Activated gamma-delta T cell (primary cell): ENCODE data around the gene HMGN5.

Experiments
- DNase-seq: peaks from one replicate; lab custom pipeline; 2025; lab: John Stamatoyannopoulos, UW
- total RNA-seq, 2 donors: gene quantifications; one replicate each; lab custom pipeline; 2026; lab: John Stamatoyannopoulos, UW

The HMGN5 gene
- 0.96 to 1.3 reads per million in 2 donors for total RNA-seq

DNA sequence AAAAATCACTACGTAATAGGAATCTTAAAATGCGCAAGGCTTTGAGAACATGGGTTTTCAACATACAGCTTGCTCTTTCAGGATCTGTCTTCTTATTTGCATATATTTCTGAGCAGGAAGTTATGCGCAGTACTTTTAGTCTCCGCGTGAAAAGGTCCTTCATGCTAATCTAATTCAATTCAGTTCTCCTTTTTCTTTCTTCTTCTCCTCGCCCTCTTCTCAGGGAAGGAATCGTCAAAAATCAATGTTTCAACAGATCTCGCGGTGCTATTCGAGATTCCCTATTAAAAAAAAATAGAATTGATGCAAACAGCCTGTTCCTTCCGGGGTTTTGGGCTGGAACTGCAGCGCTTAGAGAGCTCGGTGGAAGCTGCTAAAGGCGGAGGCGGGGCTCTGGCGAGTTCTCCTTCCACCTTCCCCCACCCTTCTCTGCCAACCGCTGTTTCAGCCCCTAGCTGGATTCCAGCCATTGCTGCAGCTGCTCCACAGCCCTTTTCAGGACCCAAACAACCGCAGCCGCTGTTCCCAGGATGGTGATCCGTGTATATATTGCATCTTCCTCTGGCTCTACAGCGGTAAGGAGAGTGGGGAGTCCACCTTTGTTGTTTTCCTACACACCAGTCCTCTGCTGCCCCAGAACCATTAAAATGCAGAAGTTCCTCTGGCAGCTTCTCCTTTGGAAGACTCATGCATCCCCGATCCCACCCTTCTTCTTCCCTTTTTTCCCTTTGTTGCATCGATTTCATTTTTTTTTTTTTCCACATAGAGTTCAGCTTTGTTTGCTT, at the start of gene HMGN5, which contains the start of gene SH3BGRL:
TSS of gene HMGN5 (minus strand) at position 243 of the 785 bp plus-strand sequence. CDS start 80,364 bp downstream, outside the sequence.
TSS of gene SH3BGRL (plus strand) at position 432 of the 785 bp plus-strand sequence. CDS start at position 531, 99 bp downstream.
- DNase-seq, result peak; percentile 3

DNA sequence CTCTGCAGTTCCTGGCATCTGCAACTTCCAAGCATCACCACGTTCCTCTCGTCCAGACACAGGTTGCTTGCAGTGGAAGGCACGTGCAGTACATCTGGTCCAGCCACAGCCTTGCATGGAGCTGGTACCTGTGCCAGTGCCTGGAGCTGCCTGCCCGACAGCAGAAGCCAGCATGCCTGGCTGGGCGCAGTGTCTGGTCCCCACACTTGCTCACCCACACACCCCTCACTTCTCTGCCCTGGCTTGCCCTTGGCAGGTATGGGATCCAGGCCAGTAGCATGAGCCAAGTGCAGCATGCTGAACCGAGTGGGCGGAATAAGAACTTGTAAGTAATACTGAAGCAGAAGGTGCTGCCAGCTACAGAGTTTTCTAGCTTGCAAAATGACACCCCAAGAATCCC, 40.0 kb upstream of the HMGN5 start:
- DNase-seq, result no peak

- no peak for DNase-seq
Observed at GRCh38 chrX:81240701-81241331, 39.1 kb upstream of the HMGN5 start.

DNA sequence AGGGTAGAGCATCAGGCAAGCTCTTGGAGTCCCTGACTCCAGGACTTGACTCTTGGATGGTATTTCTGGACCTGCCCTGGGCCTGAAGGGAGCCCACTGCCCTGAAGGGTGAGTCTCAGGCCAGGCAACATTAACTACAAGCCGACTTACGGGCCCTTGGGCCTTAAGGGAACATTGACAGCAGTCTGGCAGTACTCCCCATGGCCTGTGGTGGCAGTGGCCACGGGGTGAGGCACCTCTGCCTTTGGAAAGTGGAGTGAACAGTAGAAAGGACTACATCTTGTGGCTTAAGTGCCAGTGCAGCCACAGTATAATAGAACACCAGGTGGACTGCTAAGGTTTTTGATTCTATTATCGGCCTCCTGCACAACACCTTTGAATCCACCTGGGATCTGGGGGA, 36.5 kb upstream of the HMGN5 start:
- no peak for DNase-seq

DNA sequence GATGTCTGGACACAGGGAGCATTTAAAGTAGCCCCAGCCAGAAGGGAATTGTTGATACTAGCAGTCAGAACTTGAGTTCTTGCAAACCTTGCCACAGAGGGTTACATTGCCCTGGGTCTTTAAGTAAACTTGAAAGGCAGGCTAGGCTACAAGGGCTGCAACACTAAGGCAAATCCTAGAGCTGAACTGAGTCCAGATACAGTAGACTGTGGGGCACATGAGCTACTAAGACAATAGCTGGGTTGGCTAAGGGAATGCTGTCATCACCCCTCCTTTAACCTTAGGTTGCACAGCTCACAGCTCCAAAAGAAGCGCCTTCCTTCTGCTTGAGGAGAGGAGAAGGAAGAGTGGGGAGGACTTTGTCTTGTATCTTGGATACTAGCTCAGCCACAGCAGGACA, 35.8 kb upstream of the HMGN5 start:
- DNase-seq, result no peak

- DNase-seq, result no peak
Observed at GRCh38 chrX:81232218-81232617, 30.5 kb upstream of the HMGN5 start.

DNA sequence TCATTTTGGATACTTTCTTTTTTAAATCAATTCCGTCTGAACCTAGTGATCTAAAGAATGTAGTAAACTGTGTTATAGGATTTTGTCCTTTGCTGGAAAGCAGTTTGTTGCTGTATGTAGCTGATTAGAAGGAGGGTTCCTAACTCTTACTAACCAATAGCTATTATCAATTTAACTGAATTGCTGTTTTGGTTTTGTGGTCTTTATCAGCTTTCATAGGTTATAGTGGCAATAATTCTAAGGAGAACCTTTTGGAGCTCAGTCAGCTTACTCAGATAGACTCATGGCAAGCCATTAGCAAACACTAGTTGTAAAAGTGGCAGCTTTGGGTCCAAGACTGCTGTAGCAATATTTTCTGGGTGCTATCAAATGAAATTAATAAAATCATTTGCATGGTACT, 29.8 kb upstream of the HMGN5 start:
- DNase-seq, result no peak

DNA sequence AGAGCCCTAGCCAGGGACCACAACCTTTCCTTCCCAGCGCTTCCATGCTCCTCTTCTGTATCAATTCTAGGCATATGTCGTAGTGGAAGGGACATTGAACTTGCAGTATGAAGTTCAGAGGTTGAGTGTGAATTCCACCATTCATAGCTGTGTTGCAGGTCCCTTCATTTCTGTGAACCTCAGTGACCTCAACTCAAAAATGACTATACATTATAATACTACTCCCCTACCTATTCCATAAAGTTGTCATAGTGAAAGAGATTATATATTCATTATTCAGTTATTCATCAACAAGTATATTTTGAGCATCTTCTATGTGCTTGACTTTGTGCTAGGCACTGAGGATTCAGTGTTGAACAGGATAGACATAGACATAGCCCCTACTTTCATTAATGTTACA, 28.2 kb upstream of the HMGN5 start:
- no peak for DNase-seq

DNA sequence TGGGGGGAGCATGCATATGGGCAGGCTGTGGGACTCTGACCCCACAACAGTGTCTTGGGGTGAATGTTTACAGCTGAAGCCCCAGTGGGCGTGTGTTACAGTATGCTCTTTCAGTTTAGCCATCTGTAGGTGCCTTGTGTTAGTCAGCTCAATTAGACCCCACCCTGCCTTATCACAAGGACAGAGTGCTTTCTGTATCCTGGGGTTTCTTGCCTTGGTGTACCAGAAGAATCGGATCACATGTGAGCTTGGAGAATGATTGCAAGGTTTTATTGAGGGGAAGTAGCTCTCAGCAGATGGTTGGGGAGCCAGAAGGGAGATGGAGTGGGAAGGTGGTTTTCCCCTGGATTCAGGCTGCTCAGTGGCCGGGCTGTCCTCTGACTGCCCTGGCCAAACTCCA, 27.5 kb upstream of the HMGN5 start:
- DNase-seq, result no peak

GRCh38 chrX:81215685-81216084, 14.0 kb upstream of the HMGN5 start:
- no peak for DNase-seq

DNA sequence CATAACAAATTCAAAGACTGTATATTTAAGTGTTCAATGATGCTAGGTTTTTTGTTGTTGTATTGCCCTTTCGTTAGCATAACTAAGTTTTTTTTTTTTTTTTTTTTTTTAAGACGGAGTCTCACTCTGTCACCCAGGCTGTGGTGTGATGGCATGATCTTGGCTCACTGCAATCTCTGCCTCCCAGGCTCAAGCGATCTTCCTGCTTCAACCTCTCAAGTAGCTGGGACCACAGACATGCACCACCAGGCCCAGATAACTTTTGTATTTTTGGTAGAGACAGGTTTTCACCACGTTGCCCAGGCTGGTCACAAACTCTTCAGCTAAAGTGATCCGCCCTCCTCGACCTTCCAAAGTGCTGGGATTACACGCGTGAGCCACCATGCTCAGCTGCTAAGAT, 7.2 kb upstream of the HMGN5 start:
- DNase-seq, result no peak

DNA sequence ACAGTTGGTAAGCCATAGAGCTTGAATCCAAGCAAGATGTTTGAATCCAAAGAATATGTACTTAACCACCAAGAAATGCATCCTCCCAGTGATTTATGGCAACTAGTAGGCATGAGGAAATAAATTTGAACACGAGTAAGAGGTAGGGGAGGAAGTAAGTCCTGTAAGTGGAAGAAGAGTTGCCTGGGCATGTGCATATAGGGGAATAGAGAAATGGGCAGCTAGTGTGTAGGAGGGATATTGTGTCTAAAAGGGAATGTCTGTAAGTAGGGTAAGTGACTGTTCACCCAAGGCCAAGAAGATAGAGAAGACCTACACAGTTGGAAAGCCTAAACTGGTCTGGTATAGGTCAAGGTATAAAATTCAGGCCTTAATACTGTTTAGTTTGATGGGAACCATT, 4.8 kb upstream of the HMGN5 start:
- DNase-seq, result no peak

GRCh38 chrX:81205551-81205950, 3.8 kb upstream of the HMGN5 start:
- no peak for DNase-seq

DNA sequence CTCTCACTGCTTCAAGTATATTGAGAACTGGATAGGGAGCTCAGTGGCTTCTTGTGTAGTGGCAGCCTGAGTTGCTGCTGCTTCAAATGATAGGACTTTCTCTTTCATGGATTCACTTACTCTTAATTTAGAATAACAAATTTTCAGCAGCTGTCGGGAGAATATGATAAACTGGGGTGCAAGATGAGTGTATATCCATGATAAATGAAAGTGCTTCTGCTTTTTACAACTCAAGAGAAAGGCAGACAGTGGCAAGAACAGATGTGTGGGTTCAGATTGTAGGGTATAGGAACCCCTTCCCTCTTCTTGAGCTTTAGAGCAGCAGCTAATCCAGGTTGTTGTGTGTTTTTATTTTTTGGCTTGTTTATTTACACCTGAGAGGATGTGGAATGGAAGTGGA, 1.2 kb upstream of the HMGN5 start:
- DNase-seq, result no peak

DNA sequence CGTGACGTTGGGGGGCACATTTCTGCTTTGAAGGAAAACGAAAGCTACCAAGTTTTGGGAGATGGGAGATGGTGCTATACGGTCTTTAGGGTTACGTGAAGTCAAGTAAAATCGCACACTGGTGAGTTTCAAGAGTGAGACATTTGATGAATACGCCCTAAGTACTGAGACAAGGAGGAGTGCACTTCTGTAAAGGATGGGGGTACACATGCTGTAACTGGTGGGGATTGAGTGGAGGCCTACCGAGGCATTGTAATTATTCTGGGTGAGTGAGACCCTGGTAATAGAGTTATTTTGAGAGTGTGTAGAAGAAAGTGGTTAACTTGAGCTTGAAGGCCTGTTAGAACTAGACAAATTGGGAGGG, 725 bp upstream of the HMGN5 start:
- no peak for DNase-seq

- DNase-seq, result no peak
Observed at GRCh38 chrX:81201071-81201470, 642 bp downstream of the HMGN5 start.

DNA sequence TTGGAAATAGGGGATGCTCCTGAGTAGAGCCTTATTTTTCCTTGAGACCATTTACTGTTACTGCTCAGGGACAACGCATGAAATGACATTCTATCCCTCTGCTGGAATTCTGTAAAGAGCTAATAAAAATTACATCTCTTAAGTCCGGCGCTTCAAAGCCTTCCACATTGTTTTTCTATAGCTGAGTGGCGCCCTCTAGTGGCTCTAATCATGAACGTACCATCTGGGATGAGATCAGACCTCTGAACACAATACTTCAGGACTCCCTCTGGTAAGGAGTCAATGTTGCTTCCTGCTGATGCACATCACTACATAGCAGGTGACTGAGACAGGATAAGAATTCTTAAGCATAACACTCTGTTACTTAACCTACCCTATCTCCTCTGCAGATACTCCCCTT, 6.0 kb downstream of the HMGN5 start:
- no peak for DNase-seq

- no peak for DNase-seq
Observed at GRCh38 chrX:81195259-81195658, 6.5 kb downstream of the HMGN5 start.

DNA sequence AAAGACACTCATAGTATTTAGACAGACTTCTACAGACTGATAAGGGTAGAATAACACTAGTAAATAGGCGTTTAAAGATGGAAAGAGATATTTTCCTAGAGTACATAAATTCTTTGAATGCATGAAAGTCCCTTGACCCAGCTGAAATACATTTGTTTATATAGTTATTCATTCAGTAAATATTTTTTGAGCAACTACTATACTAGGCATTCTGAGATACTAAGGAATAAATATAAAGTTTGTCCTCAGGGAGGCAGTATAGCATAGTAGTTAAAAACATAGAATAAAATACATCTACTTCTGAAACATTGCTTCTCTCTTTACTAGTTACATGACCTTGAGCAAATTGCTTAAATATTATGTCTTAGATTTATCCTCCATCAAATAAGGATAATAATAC, 27.4 kb downstream of the HMGN5 start:
- no peak for DNase-seq

- DNase-seq, result no peak
Observed at GRCh38 chrX:81168391-81168790, 33.3 kb downstream of the HMGN5 start.

DNA sequence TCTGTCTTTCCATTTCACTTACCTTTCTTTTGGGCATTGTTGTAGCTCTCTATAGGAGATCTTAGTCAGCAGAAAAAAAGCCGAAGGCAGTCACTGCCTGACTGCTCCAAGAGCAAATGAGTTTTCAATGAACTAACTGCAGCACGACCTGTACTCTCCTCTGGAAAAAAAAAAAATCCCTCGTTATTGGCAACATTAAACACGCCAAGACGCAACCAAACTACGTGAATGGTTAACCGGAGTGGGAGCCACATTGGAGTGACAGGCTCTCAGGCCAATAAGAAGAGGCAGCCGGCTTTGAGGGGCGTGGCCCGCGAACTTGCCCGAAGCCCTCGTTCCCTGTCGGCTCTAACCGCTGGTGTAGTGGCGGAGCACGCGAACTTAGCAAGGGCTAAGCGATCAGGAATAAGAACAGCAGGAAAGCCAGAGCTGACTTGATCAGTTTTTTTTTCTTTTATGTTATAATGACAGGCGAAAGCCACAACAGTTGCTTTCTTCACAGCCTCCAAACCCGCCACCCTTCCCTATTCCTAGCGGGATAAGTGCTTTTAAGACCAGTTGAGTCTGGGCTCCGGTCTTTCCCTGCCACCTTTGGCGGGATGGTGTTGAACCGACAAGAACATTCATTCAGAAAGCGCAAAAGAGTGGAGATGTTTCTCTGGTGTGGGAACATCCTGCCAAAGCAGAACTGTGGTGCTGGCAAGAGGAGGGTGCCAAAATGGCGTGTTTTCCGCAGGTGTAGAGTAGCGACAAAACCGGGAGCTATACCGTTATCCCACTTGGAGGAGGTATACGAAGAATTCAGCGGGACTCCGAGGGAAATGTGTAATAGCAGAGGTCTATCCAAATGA, 80.0 kb downstream of the HMGN5 start:
- DNase-seq, result peak; percentile 37

DNA sequence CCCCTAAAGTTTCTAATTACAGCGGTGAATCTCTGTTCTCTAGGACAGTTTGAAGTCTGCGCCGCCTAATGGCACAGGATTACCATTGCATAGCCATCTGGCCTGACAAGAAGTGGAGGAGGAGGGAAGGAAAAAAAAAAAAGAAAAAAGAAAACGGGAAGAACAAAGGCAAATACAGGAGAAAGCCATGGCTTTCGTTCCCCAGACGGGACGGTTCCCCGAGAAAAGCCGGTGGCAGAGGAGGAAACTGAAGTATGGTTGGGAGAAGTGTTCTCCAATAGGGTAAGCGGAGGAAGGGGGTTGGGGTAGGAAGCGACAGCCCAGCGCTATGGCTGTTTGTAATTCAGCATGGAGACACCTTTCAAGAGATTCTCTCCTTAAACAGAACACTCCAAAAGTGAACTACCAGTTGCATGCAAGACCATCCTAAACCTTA, 80.8 kb downstream of the HMGN5 start:
- no peak for DNase-seq
